ENCODE measurements around the gene DCTPP1.
A peak's percentile ranks its signal among the peaks of the same experiment; 100 is the strongest.

GRCh38 chr16:30395155-30395991 lies 34.5 kb downstream of the DCTPP1 start, which contains the start of gene ZNF48:
- TF ChIP-seq MYC (IDR thresholded peaks at IDR 0.05; ENCODE audit: low read depth, low read length) (peak; percentile 72), CTCF (IDR thresholded peaks at IDR 0.05; ENCODE audit: extremely low read depth in 1 of 2, insufficient read depth in 1 of 2, low read depth in 1 of 2, low read length in 2 of 2) (peak; percentile 23 to 36), FOS (IDR thresholded peaks at IDR 0.05; ENCODE audit: borderline replicate concordance, insufficient read depth, low read length) (no peak), EZH2 (IDR thresholded peaks at IDR 0.05; ENCODE audit: borderline replicate concordance, low read depth, low read length, severe bottlenecking) (no peak)

Data from endothelial cell of umbilical vein (primary cell).